Body of pancreas (tissue), 4 donors: Measurements from ENCODE around the gene ZFAND3. TPM values are rescaled to one million over a fixed set of nuclear protein-coding genes. Genes with fewer than 3 reads are reported as not detected.

ENCODE experiments used
- ATAC-seq: fragments of 150-250 bp; one replicate; pipeline ENCODE4 v1.9.1; 2016
- DNase-seq, 4 donors: peaks; one replicate each; pipeline ENCODE4 v3.0.0-alpha.2; 2019
- H3K27ac ChIP-seq, 4 donors: fragments of 200-600 bp; sonication (generic); 1 replicate in 3 of 4; 2 replicates in 1 of 4; pipeline versions ENCODE4 v1.5.1 to v1.6.1; 2016 to 2019; ENCODE audit warnings: mild to moderate bottlenecking in 1 of 4, mixed read lengths in 1 of 4, moderate library complexity in 1 of 4
- H3K27me3 ChIP-seq, 2 donors: fragments of 200-600 bp; sonication (generic); one replicate each; pipeline ENCODE4 v1.6.0; 2016; ENCODE audit warnings: mild to moderate bottlenecking in 1 of 2
- H3K36me3 ChIP-seq, 2 donors: fragments of 200-600 bp; sonication (generic); replicated peaks in 1 of 2; 2 replicates each; pipeline ENCODE4 v1.5.1; 2016; ENCODE audit warnings: low read depth in 2 of 2; ENCODE audit not compliant: insufficient read depth in 1 of 2
- H3K4me1 ChIP-seq: fragments of 200-600 bp; sonication (generic); one replicate; pipeline ENCODE4 v1.6.0; 2016
- H3K4me3 ChIP-seq, 2 donors: fragments of 200-600 bp; sonication (generic); 1 replicate in 1 of 2; 2 replicates in 1 of 2; pipeline ENCODE4 v1.5.1; 2016 to 2019
- H3K9me3 ChIP-seq, 3 donors: fragments of 200-600 bp; sonication (generic); 1 replicate in 2 of 3; 2 replicates in 1 of 3; pipeline ENCODE4 v1.5.1; 2016
- POLR2A ChIP-seq, 3 donors: fragments of 450-650 bp; IDR thresholded peaks; one replicate each; pipeline ENCODE4 v1.6.1; 2016; ENCODE audit warnings: antibody characterized with exemption in 3 of 3, mild to moderate bottlenecking in 2 of 3
- WGBS, 2 donors: methylation state at CpG; one replicate each; pipeline ENCODE4 v1.1.5; 2017; 5-methylcytosine and 5-hydroxymethylcytosine counted together
- intact Hi-C: fragments of 100-400 bp; cut with DNase I; formaldehyde crosslinking; loops from one replicate; pipeline ENCODE4 v1.15.1; 2023
- total RNA-seq, 2 donors: library from RNA; depleted of rRNA; stranded (reverse); fragments of >200 nt; gene quantifications; one replicate each; pipeline ENCODE4 v1.1.0, GENCODE V29; 2016
- TF ChIP-seq, protein P1 (sequence below), 7 experiments: fragments of 450-650 bp in 4 of 7; fragments of 200-600 bp in 3 of 7; sonication (generic) in 3 of 7; IDR thresholded peaks; one replicate each; pipeline ENCODE4 v1.5.1; 2016 to 2019; ENCODE audit warnings: antibody characterized with exemption in 7 of 7

Gene ZFAND3
- total RNA-seq, 2 donors from 2014 or later, result 20.8 to 27.0 TPM

DNA sequence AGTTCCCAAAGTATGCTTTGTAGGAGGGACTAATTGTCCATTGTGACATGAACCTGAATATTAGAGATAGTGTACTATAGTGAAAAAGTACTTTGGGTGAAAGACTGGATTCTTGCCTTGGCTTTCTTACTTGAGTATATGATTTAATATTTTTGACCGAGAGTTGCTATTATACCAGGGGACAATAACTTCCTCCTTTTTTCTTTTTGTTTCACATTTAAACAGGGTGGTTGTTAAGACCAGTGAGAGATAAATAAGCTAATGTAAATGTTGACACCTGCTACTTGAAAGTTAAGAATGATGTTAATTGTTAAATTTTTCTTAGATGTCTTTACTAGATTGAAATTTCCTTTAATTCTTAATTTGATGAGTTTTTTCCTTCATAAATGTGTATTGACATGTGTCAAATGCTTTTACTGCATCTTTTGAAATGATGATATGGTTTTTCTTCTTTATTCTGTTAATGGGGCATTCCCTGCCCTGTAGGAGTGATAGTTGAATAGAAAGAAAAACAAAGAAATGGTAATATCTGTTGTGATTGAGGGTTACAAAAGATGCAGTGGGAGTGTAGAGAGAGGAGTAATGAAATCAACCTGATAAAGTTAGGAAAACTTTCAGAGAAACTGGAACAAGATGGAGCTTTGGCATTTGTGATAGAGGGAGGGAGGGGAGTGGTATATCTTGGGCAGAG, 48.4 kb downstream of the ZFAND3 start:
- H3K27me3 ChIP-seq, result no peaks in the 10 kb centered on the region
- H3K4me3 ChIP-seq, result no peak overlapping the region
- no peaks in the 10 kb centered on the region for H3K9me3 ChIP-seq
- DNase-seq (no peak), ATAC-seq (no peak)
- WGBS, 2 donors, result 55 to 88% methylated on average over 1 of the region's 1 CpG
- H3K36me3 ChIP-seq, result no peaks in the 10 kb centered on the region
- no peak overlapping the region for H3K27ac ChIP-seq
- H3K4me1 ChIP-seq, result peaks cover 16% of the 10 kb centered on the region
- intact Hi-C loops, result no loop called here
- TF ChIP-seq POLR2A (IDR thresholded peaks at IDR 0.05), result no peak
- TF ChIP-seq, protein P1, sequence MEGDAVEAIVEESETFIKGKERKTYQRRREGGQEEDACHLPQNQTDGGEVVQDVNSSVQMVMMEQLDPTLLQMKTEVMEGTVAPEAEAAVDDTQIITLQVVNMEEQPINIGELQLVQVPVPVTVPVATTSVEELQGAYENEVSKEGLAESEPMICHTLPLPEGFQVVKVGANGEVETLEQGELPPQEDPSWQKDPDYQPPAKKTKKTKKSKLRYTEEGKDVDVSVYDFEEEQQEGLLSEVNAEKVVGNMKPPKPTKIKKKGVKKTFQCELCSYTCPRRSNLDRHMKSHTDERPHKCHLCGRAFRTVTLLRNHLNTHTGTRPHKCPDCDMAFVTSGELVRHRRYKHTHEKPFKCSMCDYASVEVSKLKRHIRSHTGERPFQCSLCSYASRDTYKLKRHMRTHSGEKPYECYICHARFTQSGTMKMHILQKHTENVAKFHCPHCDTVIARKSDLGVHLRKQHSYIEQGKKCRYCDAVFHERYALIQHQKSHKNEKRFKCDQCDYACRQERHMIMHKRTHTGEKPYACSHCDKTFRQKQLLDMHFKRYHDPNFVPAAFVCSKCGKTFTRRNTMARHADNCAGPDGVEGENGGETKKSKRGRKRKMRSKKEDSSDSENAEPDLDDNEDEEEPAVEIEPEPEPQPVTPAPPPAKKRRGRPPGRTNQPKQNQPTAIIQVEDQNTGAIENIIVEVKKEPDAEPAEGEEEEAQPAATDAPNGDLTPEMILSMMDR (IDR thresholded peaks at IDR 0.05), result no peak

DNA sequence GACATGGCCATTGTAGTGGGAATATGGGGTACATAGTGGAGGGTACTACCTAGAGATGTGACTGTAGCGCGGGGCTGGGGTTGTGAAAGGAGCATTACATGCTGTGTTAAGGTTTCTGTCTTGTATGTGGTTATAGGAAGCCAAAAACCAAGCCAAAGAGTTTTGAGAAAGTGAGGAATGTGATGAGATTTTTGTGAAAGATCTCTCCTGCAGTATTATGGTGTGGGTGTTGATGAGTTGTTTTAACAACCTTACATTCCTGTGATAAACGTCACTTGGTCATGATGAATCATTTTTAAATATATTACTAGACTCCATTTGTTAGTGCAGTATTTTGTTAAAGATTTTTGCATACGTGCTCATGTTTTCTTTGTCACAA, 48.9 kb downstream of the ZFAND3 start:
- no peaks in the 10 kb centered on the region for H3K36me3 ChIP-seq
- DNase-seq, result no peak
- H3K4me1 ChIP-seq, result peaks cover 13% of the 10 kb centered on the region
- WGBS, 2 donors, result 56 to 57% methylated on average over 4 of the region's 4 CpGs
- no peak for TF ChIP-seq POLR2A (IDR thresholded peaks at IDR 0.05)
- H3K9me3 ChIP-seq, result no peaks in the 10 kb centered on the region
- H3K27me3 ChIP-seq, result no peaks in the 10 kb centered on the region
- ATAC-seq, result no peak
- no peak overlapping the region for H3K4me3 ChIP-seq
- intact Hi-C loops, result no loop called here
- H3K27ac ChIP-seq, result no peak overlapping the region

DNA sequence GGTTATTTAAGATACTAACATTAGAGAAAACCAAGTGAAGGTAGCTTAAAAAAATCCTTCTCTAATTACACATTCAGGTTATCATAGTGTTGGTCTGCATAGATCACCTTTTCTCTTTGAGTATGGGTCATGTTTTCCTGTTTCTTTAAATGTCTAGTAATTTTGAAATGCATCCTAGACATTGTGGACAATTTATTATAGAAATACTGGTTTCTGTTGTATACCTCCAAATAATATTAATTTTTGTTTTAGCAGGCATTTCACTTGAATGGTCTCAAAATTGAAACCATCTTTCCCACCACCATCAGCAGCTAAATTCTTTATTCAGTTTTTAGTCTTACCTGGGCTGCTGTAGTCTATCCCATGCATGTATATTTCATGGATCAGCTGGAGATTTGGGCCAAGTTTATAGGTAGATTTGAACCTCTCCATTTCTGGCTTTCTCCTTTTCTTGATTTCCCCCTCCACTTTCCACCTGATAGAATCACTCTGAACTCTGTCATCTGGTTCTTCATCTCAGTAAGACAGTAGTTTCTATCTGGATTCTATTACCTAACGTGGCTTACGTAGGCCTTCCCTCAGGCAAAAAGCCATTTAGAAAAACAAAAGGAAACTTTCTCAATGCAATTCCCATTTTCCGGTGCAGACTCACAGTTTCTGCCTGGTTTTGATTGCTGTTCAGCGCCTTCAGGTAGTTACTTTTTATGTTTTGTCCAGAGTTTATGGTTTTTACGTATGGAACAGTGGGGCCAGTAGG, 52.3 kb downstream of the ZFAND3 start:
- H3K9me3 ChIP-seq, result no peaks in the 10 kb centered on the region
- intact Hi-C loops, result no loop called here
- 93 to 95% methylated on average over 5 of the region's 5 CpGs for WGBS, 2 donors
- ATAC-seq (no peak), DNase-seq (no peak)
- no peaks in the 10 kb centered on the region for H3K36me3 ChIP-seq
- H3K27ac ChIP-seq, result no peak overlapping the region
- peaks cover 13% of the 10 kb centered on the region for H3K4me1 ChIP-seq
- no peak for TF ChIP-seq POLR2A (IDR thresholded peaks at IDR 0.05)
- TF ChIP-seq, protein P1 (IDR thresholded peaks at IDR 0.05), result no peak
- no peak overlapping the region for H3K4me3 ChIP-seq
- no peaks in the 10 kb centered on the region for H3K27me3 ChIP-seq

DNA sequence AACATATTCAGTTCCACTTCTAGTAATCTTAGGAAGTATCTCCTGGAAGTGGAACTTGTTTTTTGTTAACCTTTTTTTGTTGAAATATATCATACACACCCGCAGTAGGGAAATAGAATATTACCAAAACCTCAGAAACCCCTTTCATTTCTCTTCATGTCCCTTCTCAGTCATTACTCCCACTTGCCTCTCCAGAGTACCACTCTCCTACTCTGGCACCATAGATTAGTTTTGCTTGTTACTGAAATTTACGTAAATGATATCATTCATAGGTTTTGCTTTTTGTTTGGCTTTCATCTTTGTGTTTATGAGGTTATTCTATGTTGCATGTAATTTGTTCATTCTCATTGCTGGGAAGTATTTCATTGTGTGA, 52.8 kb downstream of the ZFAND3 start:
- H3K4me1 ChIP-seq, result peaks cover 12% of the 10 kb centered on the region

DNA sequence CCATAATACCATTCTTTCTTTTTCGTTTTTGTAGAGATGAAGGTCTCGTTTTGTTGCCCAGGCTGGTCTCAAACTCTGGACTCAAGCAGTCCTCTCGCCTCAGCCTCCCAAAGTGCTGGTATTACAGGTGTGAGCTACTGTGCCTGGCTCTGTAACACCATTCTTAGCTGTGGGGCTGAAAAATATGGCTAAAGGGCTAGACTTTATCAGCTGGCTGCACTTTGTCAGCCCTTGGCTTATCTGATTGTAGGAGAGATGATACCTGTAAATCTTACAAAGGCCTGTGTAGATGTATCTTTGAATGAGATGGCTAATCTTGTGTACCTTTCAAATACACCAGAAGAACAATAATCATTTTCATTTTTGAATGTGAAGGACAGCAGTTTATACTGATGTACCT, 55.2 kb downstream of the ZFAND3 start:
- Histone ChIP-seq H3K36me3 (no peaks in the 10 kb centered on the region), H3K27me3 (no peaks in the 10 kb centered on the region), H3K4me3 (no peak overlapping the region), H3K9me3 (no peaks in the 10 kb centered on the region), H3K27ac (no peak overlapping the region), H3K4me1 (peaks cover 33% of the 10 kb centered on the region)
- DNase-seq (no peak), ATAC-seq (no peak)
- intact Hi-C loops, result no loop called here
- TF ChIP-seq POLR2A (IDR thresholded peaks at IDR 0.05), result no peak
- TF ChIP-seq, protein P1 (IDR thresholded peaks at IDR 0.05), result no peak
- 83 to 98% methylated on average over 3 of the region's 3 CpGs for WGBS, 2 donors

More for the DNA sequence above, 52.8 kb downstream of the ZFAND3 start:
- intact Hi-C loops, result no loop called here
- no peak for ATAC-seq
- no peaks in the 10 kb centered on the region for H3K9me3 ChIP-seq
- WGBS, 2 donors, result 94% methylated on average over 2 of the region's 2 CpGs
- TF ChIP-seq POLR2A (IDR thresholded peaks at IDR 0.05), result no peak
- TF ChIP-seq, protein P1 (IDR thresholded peaks at IDR 0.05), result no peak
- H3K27me3 ChIP-seq, result no peaks in the 10 kb centered on the region
- no peak overlapping the region for H3K27ac ChIP-seq
- H3K36me3 ChIP-seq, result no peaks in the 10 kb centered on the region
- no peak for DNase-seq
- H3K4me3 ChIP-seq, result no peak overlapping the region
